HEK293T (cell line): ENCODE data around the gene SIGLEC10.
"Not testable (repeated sequence)": the region's sequence is repeated elsewhere in the genome, so short reads cannot be mapped to it uniquely, and the experiment has no call there.

Experiments
- CTCF ChIA-PET: fragments of 350-600 bp; formaldehyde crosslinking; extraction: SDS; loops from one replicate; lab custom pipeline; 2021; ENCODE audit warnings: antibody characterized with exemption, inconsistent platforms; lab: Yijun Ruan, JAX
- POLR2A ChIA-PET: fragments of 350-600 bp; formaldehyde crosslinking; extraction: SDS; loops from one replicate; lab custom pipeline; 2020; ENCODE audit warnings: antibody characterized with exemption, inconsistent platforms; lab: Yijun Ruan, JAX
- DNase-seq: peaks from one replicate; pipeline ENCODE4 v3.0.0; 2012; ENCODE audit warnings: mixed read lengths; ENCODE audit errors: extremely low spot score
- ARNT ChIP-seq: fragments of 450-650 bp; IDR thresholded peaks from 2 replicates; pipeline ENCODE4 v1.6.1; 2017; ENCODE audit warnings: mild to moderate bottlenecking
- BHLHE40 ChIP-seq: fragments of 450-650 bp; IDR thresholded peaks from 2 replicates; pipeline ENCODE4 v1.6.1; 2016; ENCODE audit warnings: mild to moderate bottlenecking, moderate library complexity, borderline replicate concordance
- CTBP1 ChIP-seq: fragments of 450-650 bp; IDR thresholded peaks from 2 replicates; pipeline ENCODE4 v1.6.1; 2016; ENCODE audit warnings: borderline replicate concordance
- ELF4 ChIP-seq: fragments of 450-650 bp; IDR thresholded peaks from 2 replicates; pipeline ENCODE4 v1.6.1; 2017; ENCODE audit warnings: antibody characterized with exemption
- FOXA1 ChIP-seq: fragments of 450-650 bp; IDR thresholded peaks from 2 replicates; pipeline ENCODE4 v1.6.1; 2016; ENCODE audit warnings: mild to moderate bottlenecking
- FOXK2 ChIP-seq: fragments of 450-650 bp; IDR thresholded peaks from 2 replicates; pipeline ENCODE4 v1.6.1; 2016; ENCODE audit warnings: mild to moderate bottlenecking
- FOXM1 ChIP-seq: fragments of 450-650 bp; IDR thresholded peaks from 2 replicates; pipeline ENCODE4 v1.6.1; 2017; ENCODE audit warnings: mild to moderate bottlenecking, borderline replicate concordance
- HDGF ChIP-seq: fragments of 450-650 bp; IDR thresholded peaks from 2 replicates; pipeline ENCODE4 v1.6.1; 2017; ENCODE audit warnings: antibody characterized with exemption, borderline replicate concordance
- L3MBTL2 ChIP-seq: fragments of 450-650 bp; conservative IDR thresholded peaks from 2 replicates; pipeline ENCODE4 v1.6.1; 2016; ENCODE audit warnings: mild to moderate bottlenecking
- LEF1 ChIP-seq: fragments of 450-650 bp; IDR thresholded peaks from 2 replicates; pipeline ENCODE4 v1.6.1; 2017; ENCODE audit warnings: mild to moderate bottlenecking, borderline replicate concordance
- NFRKB ChIP-seq: fragments of 450-650 bp; IDR thresholded peaks from 2 replicates; pipeline ENCODE4 v1.6.1; 2016; ENCODE audit warnings: mild to moderate bottlenecking, moderate library complexity
- PKNOX1 ChIP-seq: fragments of 450-650 bp; IDR thresholded peaks from 2 replicates; pipeline ENCODE4 v1.6.1; 2016
- SP1 ChIP-seq: fragments of 450-650 bp; IDR thresholded peaks from 2 replicates; pipeline ENCODE4 v1.6.1; 2017
- SUZ12 ChIP-seq: fragments of 450-650 bp; IDR thresholded peaks from 2 replicates; pipeline ENCODE4 v1.6.1; 2016; ENCODE audit warnings: mild to moderate bottlenecking
- TARDBP ChIP-seq: fragments of 450-650 bp; IDR thresholded peaks from 2 replicates; pipeline ENCODE4 v1.6.1; 2016

The SIGLEC10 gene

GRCh38 chr19:51427201-51427600 is 9.8 kb upstream of the SIGLEC10 start:
- DNase-seq = no peak
- POLR2A ChIA-PET = no interaction called here
- CTCF ChIA-PET = no interaction called here
- no peak for TF ChIP-seq TARDBP
- no peak for TF ChIP-seq SP1
- TF ChIP-seq PKNOX1 = no peak
- no peak for TF ChIP-seq LEF1
- TF ChIP-seq SUZ12 = no peak
- TF ChIP-seq FOXM1 = no peak

- TF ChIP-seq ARNT (no peak), HDGF (no peak), FOXA1 (no peak), SUZ12 (no peak)
- ChIA-PET POLR2A (interaction anchor here (0.5 kb wide), 1 partner anchor 149 kb away, joined by 3 read pairs; the partner anchor contains the start of gene ZNF175), CTCF (interaction anchor here (0.5 to 1.0 kb wide), 5 partner anchors 16 to 227 kb away, joined by 3 to 5 read pairs (median 3); no protein-coding TSS in a partner anchor)
- DNase-seq = peak; percentile 89
Measured at GRCh38 chr19:51422053-51422448, 4.6 kb upstream of the SIGLEC10 start.

- CTCF ChIA-PET = interaction anchor here (0.5 to 1.0 kb wide), 5 partner anchors 17 to 227 kb away, joined by 3 to 5 read pairs (median 3); no protein-coding TSS in a partner anchor
- no peak for TF ChIP-seq PKNOX1
- DNase-seq = no peak
- POLR2A ChIA-PET = interaction anchor here (0.5 kb wide), 1 partner anchor 150 kb away, joined by 3 read pairs; the partner anchor contains the start of gene ZNF175
Measured at GRCh38 chr19:51421229-51422052, 4.0 kb upstream of the SIGLEC10 start.

- POLR2A ChIA-PET = interaction anchor here (1.5 kb wide), 1 partner anchor 174 kb away, joined by 4 read pairs; no protein-coding TSS in a partner anchor
- CTCF ChIA-PET = interaction anchor here (0.7 kb wide), 1 partner anchor 19 kb away, joined by 3 read pairs; no protein-coding TSS in a partner anchor
- DNase-seq = not testable (repeated sequence)
Measured at GRCh38 chr19:51420511-51420910, 3.1 kb upstream of the SIGLEC10 start.

- CTCF ChIA-PET = no interaction called here
- TF ChIP-seq ARNT (no peak), SP1 (no peak), FOXK2 (no peak), LEF1 (no peak), NFRKB (no peak), TARDBP (no peak), BHLHE40 (no peak), HDGF (no peak), FOXA1 (no peak), PKNOX1 (no peak), CTBP1 (no peak), FOXM1 (no peak), ELF4 (no peak), SUZ12 (no peak), L3MBTL2 (no peak)
Measured at GRCh38 chr19:51418707-51419106, 1.3 kb upstream of the SIGLEC10 start.

GRCh38 chr19:51417810-51418157 is 342 bp upstream of the SIGLEC10 start:
- TF ChIP-seq NFRKB (no peak), SP1 (no peak), HDGF (no peak), FOXK2 (no peak)
- DNase-seq = no peak
- ChIA-PET POLR2A (interaction anchor here (1.6 kb wide), 1 partner anchor 50 kb away, joined by 4 read pairs; no protein-coding TSS in a partner anchor), CTCF (no interaction called here)

More at GRCh38 chr19:51418707-51419106, 1.3 kb upstream of the SIGLEC10 start:
- POLR2A ChIA-PET = no interaction called here
- DNase-seq = no peak

- POLR2A ChIA-PET = interaction anchor here (1.6 kb wide), 1 partner anchor 49 kb away, joined by 4 read pairs; no protein-coding TSS in a partner anchor
- DNase-seq, CTCF ChIA-PET: not testable (repeated sequence)
Measured at GRCh38 chr19:51416422-51416821, 1.0 kb downstream of the SIGLEC10 start.
